GM12878 (cell line): Measurements from ENCODE around the gene AQP7. TPM values are rescaled to one million over a fixed set of nuclear protein-coding genes. Genes with fewer than 3 reads are reported as not detected.

Experiments
- ATAC-seq: fragments of 200-7000 bp; cut with Tn5 transposase; 3 replicates; pipeline ENCODE4 v1.9.1; 2020; ENCODE audit warnings: mild to moderate bottlenecking, moderate library complexity
- BruUV-seq: library from RNA; stranded (reverse); fragments of 400-500 nt; replicated peaks from 2 replicates; lab custom pipeline; 2021; lab: Mats Ljungman, UMichigan
- CTCF ChIA-PET: fragments of 300-600 bp; sonication (Branson Sonifier 250); formaldehyde crosslinking; extraction: SDS; loops from one replicate; lab custom pipeline; 2021; ENCODE audit warnings: inconsistent platforms; lab: Yijun Ruan, JAX
- POLR2A ChIA-PET: fragments of 350-600 bp; formaldehyde crosslinking; extraction: SDS; loops from one replicate; lab custom pipeline; 2021; ENCODE audit warnings: inconsistent platforms; lab: Charles Lee
- RAD21 ChIA-PET: fragments of 300-600 bp; sonication (Branson Sonifier 250); formaldehyde crosslinking; loops from one replicate; lab custom pipeline; 2023; ENCODE audit warnings: antibody characterized with exemption; ENCODE audit not compliant: unreplicated experiment; lab: Charles Lee
- SMC1A ChIA-PET: fragments of 300-600 bp; sonication (Branson Sonifier 250); formaldehyde crosslinking; loops from one replicate; lab custom pipeline; 2023; ENCODE audit not compliant: unreplicated experiment, uncharacterized antibody; lab: Charles Lee
- DNase-seq: peaks from one replicate; pipeline ENCODE4 v3.0.0-alpha.2; 2011; ENCODE audit warnings: low read depth, low spot score
- FAIRE-seq: peaks from 3 replicates; lab custom pipeline; 2011; peaks lifted over from hg19 to GRCh38; lab: Jason Lieb, UNC
- H2AFZ ChIP-seq: 2 replicates; pipeline ENCODE4 v1.6.0; 2011; ENCODE audit warnings: low read depth, low read length, control low read depth; ENCODE audit not compliant: control insufficient read depth
- H3K27ac ChIP-seq: 2 replicates; pipeline ENCODE4 v1.5.1; 2011; ENCODE audit warnings: control low read depth; ENCODE audit not compliant: control insufficient read depth, insufficient read depth
- H3K27me3 ChIP-seq, 2 experiments: replicated peaks in 1 of 2; 2 replicates each; pipeline versions ENCODE4 v1.6.0 to v1.6.1; 2011; ENCODE audit warnings: low read length in 1 of 2; ENCODE audit not compliant: control insufficient read depth in 2 of 2, insufficient read depth in 2 of 2
- H3K36me3 ChIP-seq, 2 experiments: 2 replicates each; pipeline ENCODE4 v1.5.1; 2011; ENCODE audit warnings: low read length in 1 of 2; ENCODE audit not compliant: control insufficient read depth in 2 of 2, insufficient read depth in 2 of 2
- H3K4me1 ChIP-seq: 2 replicates; pipeline ENCODE4 v1.6.1; 2011; ENCODE audit warnings: mild to moderate bottlenecking, low read length, moderate library complexity, mixed read lengths; ENCODE audit not compliant: control insufficient read depth, insufficient read depth
- H3K4me2 ChIP-seq: 2 replicates; pipeline ENCODE4 v1.6.0; 2011; ENCODE audit warnings: control low read depth; ENCODE audit not compliant: control insufficient read depth, insufficient read depth
- H3K4me3 ChIP-seq: fragments of 200-600 bp; sonication (generic); 2 replicates; pipeline ENCODE4 v1.5.1; 2016
- H3K79me2 ChIP-seq: 2 replicates; pipeline ENCODE4 v1.6.0; 2011; ENCODE audit warnings: low read length; ENCODE audit not compliant: control insufficient read depth, insufficient read depth
- H3K9ac ChIP-seq: 2 replicates; pipeline ENCODE4 v1.8.0; 2011; ENCODE audit warnings: low read length, control low read depth, mixed read lengths; ENCODE audit not compliant: control insufficient read depth, insufficient read depth
- H3K9me3 ChIP-seq: replicated peaks from 3 replicates; pipeline ENCODE4 v1.5.1; 2011; ENCODE audit warnings: mild to moderate bottlenecking, low read length; ENCODE audit not compliant: control insufficient read depth, insufficient read depth
- H4K20me1 ChIP-seq: 2 replicates; pipeline ENCODE4 v1.6.0; 2011; ENCODE audit not compliant: control insufficient read depth, insufficient read depth
- ATF2 ChIP-seq: IDR thresholded peaks from 2 replicates; pipeline ENCODE4 v1.6.1; 2012; ENCODE audit warnings: low read length, inconsistent platforms
- ATF7 ChIP-seq: fragments of 450-650 bp; IDR thresholded peaks from 2 replicates; pipeline ENCODE4 v1.6.1; 2016; ENCODE audit warnings: low read depth, mild to moderate bottlenecking
- BCL11A ChIP-seq: IDR thresholded peaks from 2 replicates; pipeline ENCODE4 v1.6.1; 2011; ENCODE audit warnings: low read depth, low read length
- BHLHE40 ChIP-seq, 2 experiments: fragments of 450-650 bp in 1 of 2; IDR thresholded peaks; 2 replicates each; pipeline ENCODE4 v1.6.1; 2011 to 2017; ENCODE audit warnings: low read depth in 2 of 2, borderline replicate concordance in 1 of 2, improper control_type of control experiment in 1 of 2, low read length in 1 of 2, mild to moderate bottlenecking in 1 of 2
- HCFC1 ChIP-seq: fragments of 150-350 bp; IDR thresholded peaks from 2 replicates; pipeline ENCODE4 v1.6.1; 2014; ENCODE audit warnings: low read length
- KAT2A ChIP-seq: conservative IDR thresholded peaks from 2 replicates; pipeline ENCODE4 v1.6.1; 2011; ENCODE audit warnings: low read depth, low read length; ENCODE audit not compliant: control insufficient read depth
- MTA2 ChIP-seq: fragments of 450-650 bp; IDR thresholded peaks from 2 replicates; pipeline ENCODE4 v1.6.1; 2016; ENCODE audit warnings: low read depth, mild to moderate bottlenecking, moderate library complexity
- MYC ChIP-seq: IDR thresholded peaks from 2 replicates; pipeline ENCODE4 v1.6.1; 2011; ENCODE audit warnings: mild to moderate bottlenecking, low read length, moderate library complexity, inconsistent platforms; ENCODE audit not compliant: insufficient read depth, insufficient replicate concordance, insufficient read length, severe bottlenecking
- SMARCA5 ChIP-seq: fragments of 450-650 bp; IDR thresholded peaks from 2 replicates; pipeline ENCODE4 v1.6.1; 2017; ENCODE audit warnings: mild to moderate bottlenecking
- SMC3 ChIP-seq: IDR thresholded peaks from 2 replicates; pipeline ENCODE4 v1.6.1; 2011; ENCODE audit warnings: low read length, improper control_type of control experiment, borderline replicate concordance
- STAT1 ChIP-seq: fragments of 450-650 bp; conservative IDR thresholded peaks from 2 replicates; pipeline ENCODE4 v1.6.1; 2014; ENCODE audit warnings: antibody characterized with exemption, mild to moderate bottlenecking
- TAF1 ChIP-seq: IDR thresholded peaks from 2 replicates; pipeline ENCODE4 v1.6.1; 2011; ENCODE audit warnings: mild to moderate bottlenecking, low read depth, low read length, borderline replicate concordance
- WRNIP1 ChIP-seq: IDR thresholded peaks from 2 replicates; pipeline ENCODE4 v1.6.1; 2011; ENCODE audit warnings: low read depth, low read length, improper control_type of control experiment, borderline replicate concordance
- ZBED1 ChIP-seq: IDR thresholded peaks from 2 replicates; pipeline ENCODE4 v1.6.1; 2016; ENCODE audit warnings: borderline replicate concordance
- ZNF274 ChIP-seq: IDR thresholded peaks from one replicate; pipeline ENCODE4 v1.8.0; 2011; ENCODE audit not compliant: insufficient read length, insufficient read depth
- ZZZ3 ChIP-seq: IDR thresholded peaks from 2 replicates; pipeline ENCODE4 v1.6.1; 2011; ENCODE audit warnings: low read depth; ENCODE audit not compliant: control insufficient read depth, insufficient read length
- whole genome bisulfite sequencing: methylation state at CpG from one replicate; pipeline ENCODE4 v1.1.6; 2016; ENCODE audit warnings: low lambda C conversion rate; ENCODE audit not compliant: insufficient replicate concordance, insufficient coverage; ENCODE audit errors: missing lambda C conversion rate; 5-methylcytosine and 5-hydroxymethylcytosine counted together
- in situ Hi-C: fragments of 300-500 bp; cut with MboI; formaldehyde crosslinking; loops from 9 replicates; pipeline ENCODE4 v1.14.3; 2018; ENCODE audit warnings: mixed read lengths
- intact Hi-C: fragments of 100-400 bp; cut with micrococcal nuclease; formaldehyde crosslinking; loops from one replicate; pipeline ENCODE4 v1.14.2; 2022; ENCODE audit not compliant: unreplicated experiment
- polyA plus RNA-seq, 11 experiments: library from polyadenylated mRNA; depleted of rRNA in 4 of 11; unstranded in 6 of 11; stranded (reverse) in 5 of 11; fragments of >200 nt; fragmentation: Nextera tagmentation in 4 of 11; fragmentation: Illumina TruSeq in 1 of 11; extraction: Ambion mirVana in 4 of 11; extraction: Trizol in 1 of 11; gene quantifications; 1 replicate in 1 of 11; 2 replicates in 10 of 11; pipeline versions ENCODE4 v1.2.1 to v1.2.3, GENCODE V29; 2011 to 2016; ENCODE audit warnings: inconsistent platforms in 2 of 11, missing spikeins in 2 of 11, low read depth in 1 of 11
- total RNA-seq, 4 experiments: library from RNA; depleted of rRNA in 3 of 4; stranded (reverse); fragments of >200 nt in 3 of 4; fragmentation: Illumina TruSeq in 1 of 4; extraction: Trizol in 1 of 4; gene quantifications; 2 replicates each; pipeline versions ENCODE4 v1.2.1 to v1.2.3, GENCODE V29; 2013 to 2021
- TF ChIP-seq, protein P1 (sequence below): fragments of 450-650 bp; IDR thresholded peaks from 2 replicates; pipeline ENCODE4 v1.6.1; 2017; ENCODE audit warnings: borderline replicate concordance
- TF ChIP-seq, protein P2 (sequence below): IDR thresholded peaks from 2 replicates; pipeline ENCODE4 v1.6.1; 2011; ENCODE audit warnings: borderline replicate concordance, low read depth, mild to moderate bottlenecking, moderate library complexity, mixed read lengths, low read length; ENCODE audit not compliant: insufficient read depth; ENCODE audit errors: extremely low read length

The AQP7 gene
- total and polyA plus RNA-seq, 10 of the 15 experiments (the other 5 are each of a cell fraction or from before 2014, with no cell fraction given), result 0.04 to 0.18 (median 0.04) TPM; not detected in 7

DNA sequence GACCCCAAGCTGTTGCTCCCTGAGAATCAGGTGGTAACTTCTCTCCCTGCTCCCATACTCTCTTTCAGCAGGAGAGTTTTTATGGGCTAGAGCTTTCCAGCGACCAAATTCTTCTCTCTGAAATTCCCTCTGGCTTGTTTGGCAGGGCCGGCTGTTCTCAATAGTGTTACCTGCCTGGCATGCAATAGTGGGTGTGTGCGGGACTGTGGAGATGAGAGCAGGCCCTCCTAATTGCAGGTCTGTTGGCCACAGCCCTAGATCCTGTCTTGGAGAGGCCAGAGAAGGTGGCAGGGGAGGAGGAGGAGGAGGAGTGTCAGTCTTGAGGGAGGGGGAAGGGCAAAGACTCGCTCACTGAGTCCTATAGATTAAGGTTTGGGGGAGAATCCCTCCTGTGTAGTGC lies 29.5 kb downstream of the AQP7 start:
- Histone ChIP-seq H4K20me1 (no peaks in the 10 kb centered on the region), H3K36me3 (peaks cover 11 to 22% of the 10 kb centered on the region in 2 experiments), H3K4me3 (no peak overlapping the region), H3K9ac (no peak overlapping the region), H2AFZ (no peak overlapping the region), H3K27ac (no peak overlapping the region), H3K79me2 (no peaks in the 10 kb centered on the region), H3K27me3 (no peaks in the 10 kb centered on the region), H3K9me3 (no peaks in the 10 kb centered on the region), H3K4me1 (no peaks in the 10 kb centered on the region), H3K4me2 (no peak overlapping the region)
- BruUV-seq, result no TSS peak
- no peak for FAIRE-seq
- intact Hi-C loops, result no loop called here
- TF ChIP-seq KAT2A (no peak), MYC (no peak), SMARCA5 (no peak), STAT1 (no peak), ZNF274 (no peak), SMC3 (no peak), ZBED1 (no peak), WRNIP1 (no peak), BHLHE40 (IDR thresholded peaks at IDR 0.05; ENCODE audit: borderline replicate concordance in 1 of 2, low read depth in 2 of 2, low read length in 1 of 2) (no peak), ATF7 (no peak), MTA2 (no peak), ZZZ3 (no peak), ATF2 (no peak), HCFC1 (no peak), BCL11A (no peak), TAF1 (no peak)
- TF ChIP-seq, protein P1, sequence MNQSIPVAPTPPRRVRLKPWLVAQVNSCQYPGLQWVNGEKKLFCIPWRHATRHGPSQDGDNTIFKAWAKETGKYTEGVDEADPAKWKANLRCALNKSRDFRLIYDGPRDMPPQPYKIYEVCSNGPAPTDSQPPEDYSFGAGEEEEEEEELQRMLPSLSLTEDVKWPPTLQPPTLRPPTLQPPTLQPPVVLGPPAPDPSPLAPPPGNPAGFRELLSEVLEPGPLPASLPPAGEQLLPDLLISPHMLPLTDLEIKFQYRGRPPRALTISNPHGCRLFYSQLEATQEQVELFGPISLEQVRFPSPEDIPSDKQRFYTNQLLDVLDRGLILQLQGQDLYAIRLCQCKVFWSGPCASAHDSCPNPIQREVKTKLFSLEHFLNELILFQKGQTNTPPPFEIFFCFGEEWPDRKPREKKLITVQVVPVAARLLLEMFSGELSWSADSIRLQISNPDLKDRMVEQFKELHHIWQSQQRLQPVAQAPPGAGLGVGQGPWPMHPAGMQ, result no peak
- TF ChIP-seq, protein P2, sequence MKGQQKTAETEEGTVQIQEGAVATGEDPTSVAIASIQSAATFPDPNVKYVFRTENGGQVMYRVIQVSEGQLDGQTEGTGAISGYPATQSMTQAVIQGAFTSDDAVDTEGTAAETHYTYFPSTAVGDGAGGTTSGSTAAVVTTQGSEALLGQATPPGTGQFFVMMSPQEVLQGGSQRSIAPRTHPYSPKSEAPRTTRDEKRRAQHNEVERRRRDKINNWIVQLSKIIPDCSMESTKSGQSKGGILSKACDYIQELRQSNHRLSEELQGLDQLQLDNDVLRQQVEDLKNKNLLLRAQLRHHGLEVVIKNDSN, result no peak
- DNase-seq, result no peak
- RAD21 ChIA-PET, result interaction anchor here (1.3 to 3.9 kb wide), 4 partner anchors 28 to 94 kb away, joined by 3 to 28 read pairs (median 4); partner anchors contain the start of gene NFX1
- POLR2A ChIA-PET, result interaction anchor here (0.5 kb wide), 1 partner anchor 115 kb away, joined by 4 read pairs; no protein-coding TSS in a partner anchor
- CTCF ChIA-PET, result interaction anchor here (0.6 to 5.7 kb wide), 9 partner anchors 8 to 100 kb away, joined by 3 to 62 read pairs (median 5); partner anchors contain the start of gene NOL6
- SMC1A ChIA-PET, result interaction anchor here (1.1 to 2.5 kb wide), 4 partner anchors 86 to 101 kb away, joined by 4 to 10 read pairs (median 4); partner anchors contain the start of gene NOL6
- in situ Hi-C loops, result no loop called here
- 94% methylated on average over 4 of the region's 4 CpGs for WGBS
- no peak for ATAC-seq
